ENCODE data around the gene ZFP42.
A peak's percentile ranks its signal among the peaks of the same experiment; 100 is the strongest.

ZFP42 gene

GRCh38 chr4:187995322-187996207, at the start of gene ZFP42:
Gene ZFP42 (plus strand): TSS chr4:187995771. CDS start chr4:188002808, 7,037 bp downstream.
- Histone ChIP-seq H3K4me3 (ENCODE audit: insufficient read length, low read depth) (peak within 1 kb of the TSS; percentile 65), H3K9ac (ENCODE audit: insufficient read length, low read depth) (peak within 1 kb of the TSS; percentile 74)
- TF ChIP-seq SUZ12 (IDR thresholded peaks at IDR 0.05; ENCODE audit: extremely low read depth, insufficient read depth, insufficient read length) (no peak), ZNF274 (IDR thresholded peaks at IDR 0.05; ENCODE audit: low read depth, low read length) (no peak), YY1 (IDR thresholded peaks at IDR 0.05; ENCODE audit: insufficient read depth, insufficient read length) (no peak)

DNA sequence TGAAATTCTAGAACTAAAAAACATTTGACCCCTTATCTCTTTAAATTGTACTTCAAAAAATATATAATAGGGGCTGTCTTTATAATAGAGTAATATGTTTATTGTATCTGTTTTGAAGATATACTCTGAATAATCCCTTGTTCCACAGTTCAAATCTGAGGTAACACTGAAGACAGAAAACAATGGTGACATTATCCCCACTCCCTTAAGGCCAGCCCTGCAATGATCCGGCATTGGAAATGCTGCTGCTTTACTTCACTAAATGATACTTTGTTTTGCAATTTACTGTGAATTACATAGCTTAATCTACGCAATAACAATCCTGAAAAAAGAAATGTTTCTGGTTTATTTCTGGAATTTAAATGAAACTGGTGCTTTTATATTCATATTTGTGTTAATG, 34.4 kb upstream of the ZFP42 start:
- Histone ChIP-seq H3K27me3 (ENCODE audit: insufficient read depth, insufficient read length) (no peaks in the 10 kb centered on the region), H3K4me3 (ENCODE audit: insufficient read length, low read depth) (no peak overlapping the region), H3K4me1 (ENCODE audit: insufficient read depth, insufficient read length) (no peaks in the 10 kb centered on the region), H3K9me3 (ENCODE audit: insufficient read depth, low read length) (no peaks in the 10 kb centered on the region), H3K9ac (ENCODE audit: insufficient read length, low read depth) (no peak overlapping the region), H3K36me3 (ENCODE audit: insufficient read depth, insufficient read length, low read length) (no peaks in the 10 kb centered on the region)
- TF ChIP-seq SUZ12 (IDR thresholded peaks at IDR 0.05; ENCODE audit: extremely low read depth, insufficient read depth, insufficient read length) (no peak), ZNF274 (IDR thresholded peaks at IDR 0.05; ENCODE audit: low read depth, low read length) (no peak), YY1 (IDR thresholded peaks at IDR 0.05; ENCODE audit: insufficient read depth, insufficient read length) (no peak)
- no peak for DNase-seq (ENCODE audit: low read depth, low spot score)

More at GRCh38 chr4:187995322-187996207, at the start of gene ZFP42:
- Histone ChIP-seq H3K4me1 (ENCODE audit: insufficient read depth, insufficient read length) (no peaks in the 10 kb centered on the region), H3K27me3 (ENCODE audit: insufficient read depth, insufficient read length) (no peaks in the 10 kb centered on the region), H3K36me3 (ENCODE audit: insufficient read depth, insufficient read length, low read length) (peaks cover 20% of the 10 kb centered on the region), H3K9me3 (ENCODE audit: insufficient read depth, low read length) (no peaks in the 10 kb centered on the region)
- no peak for DNase-seq (ENCODE audit: low read depth, low spot score)

DNA sequence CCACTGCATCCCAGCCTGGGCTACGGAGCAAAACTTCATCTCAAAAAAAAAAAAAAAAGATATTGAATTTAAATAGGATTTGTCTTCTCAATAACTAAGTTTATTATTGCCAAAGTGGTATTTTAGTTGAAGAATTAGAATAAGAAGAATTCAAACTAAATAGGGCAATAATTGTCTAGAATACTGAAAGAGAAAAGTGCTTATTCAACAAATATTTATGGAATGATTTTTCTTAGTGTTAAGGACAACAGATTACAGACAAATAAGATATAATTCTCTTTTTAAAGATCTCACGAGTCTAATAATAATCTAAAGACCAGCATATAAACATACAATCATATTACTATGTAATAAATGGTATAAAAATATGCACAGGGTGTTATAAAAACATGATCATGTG, 33.6 kb upstream of the ZFP42 start:
- no peaks in the 10 kb centered on the region for H3K36me3 ChIP-seq (ENCODE audit: insufficient read depth, insufficient read length, low read length)
- H3K9ac ChIP-seq (ENCODE audit: insufficient read length, low read depth) = no peak overlapping the region
- no peak overlapping the region for H3K4me3 ChIP-seq (ENCODE audit: insufficient read length, low read depth)
- H3K4me1 ChIP-seq (ENCODE audit: insufficient read depth, insufficient read length) = no peaks in the 10 kb centered on the region
- TF ChIP-seq YY1 (IDR thresholded peaks at IDR 0.05; ENCODE audit: insufficient read depth, insufficient read length) = no peak
- TF ChIP-seq ZNF274 (IDR thresholded peaks at IDR 0.05; ENCODE audit: low read depth, low read length) = no peak
- TF ChIP-seq SUZ12 (IDR thresholded peaks at IDR 0.05; ENCODE audit: extremely low read depth, insufficient read depth, insufficient read length) = no peak
- H3K9me3 ChIP-seq (ENCODE audit: insufficient read depth, low read length) = no peaks in the 10 kb centered on the region
- no peak for DNase-seq (ENCODE audit: low read depth, low spot score)
- no peaks in the 10 kb centered on the region for H3K27me3 ChIP-seq (ENCODE audit: insufficient read depth, insufficient read length)

DNA sequence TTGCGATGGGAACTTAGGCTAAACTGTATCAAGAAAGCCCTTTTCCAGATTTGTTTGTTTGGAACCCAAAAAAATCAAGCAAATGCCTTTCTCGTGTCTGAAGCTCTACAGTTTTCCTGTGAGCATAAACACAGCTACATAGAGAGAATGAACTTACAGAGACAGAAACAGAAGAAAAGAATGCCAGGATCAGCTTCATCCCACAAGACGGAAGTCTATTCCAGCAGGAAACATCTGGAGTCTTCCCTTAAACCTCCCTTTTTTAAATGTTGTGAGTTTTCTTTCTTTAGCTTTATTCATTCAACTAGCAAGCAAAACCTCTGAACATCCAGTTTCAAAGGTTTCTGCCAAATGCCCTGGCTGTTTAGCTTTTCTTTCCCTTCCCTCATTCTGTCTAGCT, 32.6 kb upstream of the ZFP42 start:
- Histone ChIP-seq H3K36me3 (ENCODE audit: insufficient read depth, insufficient read length, low read length) (no peaks in the 10 kb centered on the region), H3K9ac (ENCODE audit: insufficient read length, low read depth) (no peak overlapping the region), H3K9me3 (ENCODE audit: insufficient read depth, low read length) (no peaks in the 10 kb centered on the region), H3K27me3 (ENCODE audit: insufficient read depth, insufficient read length) (no peaks in the 10 kb centered on the region), H3K4me1 (ENCODE audit: insufficient read depth, insufficient read length) (no peaks in the 10 kb centered on the region), H3K4me3 (ENCODE audit: insufficient read length, low read depth) (no peak overlapping the region)
- TF ChIP-seq ZNF274 (IDR thresholded peaks at IDR 0.05; ENCODE audit: low read depth, low read length) (no peak), YY1 (IDR thresholded peaks at IDR 0.05; ENCODE audit: insufficient read depth, insufficient read length) (no peak), SUZ12 (IDR thresholded peaks at IDR 0.05; ENCODE audit: extremely low read depth, insufficient read depth, insufficient read length) (no peak)
- DNase-seq (ENCODE audit: low read depth, low spot score) = no peak

DNA sequence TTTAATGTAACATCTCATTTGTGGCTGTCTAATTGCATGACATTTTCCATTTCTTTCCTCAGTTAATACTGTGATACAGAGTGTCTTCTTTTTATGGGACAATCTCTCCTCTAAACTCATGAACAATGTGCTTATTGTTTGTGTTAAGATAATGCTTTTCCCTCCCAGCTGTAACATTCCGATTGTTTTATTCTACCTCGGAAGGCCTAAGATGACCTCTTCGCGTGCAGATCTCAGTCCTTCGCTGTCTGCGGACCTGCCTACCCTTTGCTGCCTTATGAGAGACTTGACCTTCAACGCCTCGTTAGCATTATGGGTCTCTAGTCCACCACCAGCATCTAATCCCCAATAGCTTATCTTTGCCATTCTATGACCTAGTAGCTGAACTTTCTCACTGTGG, 29.8 kb upstream of the ZFP42 start:
- Histone ChIP-seq H3K36me3 (ENCODE audit: insufficient read depth, insufficient read length, low read length) (no peaks in the 10 kb centered on the region), H3K4me3 (ENCODE audit: insufficient read length, low read depth) (no peak overlapping the region), H3K9ac (ENCODE audit: insufficient read length, low read depth) (no peak overlapping the region), H3K9me3 (ENCODE audit: insufficient read depth, low read length) (no peaks in the 10 kb centered on the region), H3K4me1 (ENCODE audit: insufficient read depth, insufficient read length) (no peaks in the 10 kb centered on the region), H3K27me3 (ENCODE audit: insufficient read depth, insufficient read length) (no peaks in the 10 kb centered on the region)
- TF ChIP-seq ZNF274 (IDR thresholded peaks at IDR 0.05; ENCODE audit: low read depth, low read length) = no peak
- TF ChIP-seq SUZ12 (IDR thresholded peaks at IDR 0.05; ENCODE audit: extremely low read depth, insufficient read depth, insufficient read length) = no peak
- no peak for TF ChIP-seq YY1 (IDR thresholded peaks at IDR 0.05; ENCODE audit: insufficient read depth, insufficient read length)
- DNase-seq (ENCODE audit: low read depth, low spot score) = no peak

- H3K27me3 ChIP-seq (ENCODE audit: insufficient read depth, insufficient read length) = no peaks in the 10 kb centered on the region
- no peaks in the 10 kb centered on the region for H3K36me3 ChIP-seq (ENCODE audit: insufficient read depth, insufficient read length, low read length)
- H3K9ac ChIP-seq (ENCODE audit: insufficient read length, low read depth) = no peak overlapping the region
- H3K4me3 ChIP-seq (ENCODE audit: insufficient read length, low read depth) = no peak overlapping the region
- H3K4me1 ChIP-seq (ENCODE audit: insufficient read depth, insufficient read length) = no peaks in the 10 kb centered on the region
- H3K9me3 ChIP-seq (ENCODE audit: insufficient read depth, low read length) = no peaks in the 10 kb centered on the region
- no peak for TF ChIP-seq SUZ12 (IDR thresholded peaks at IDR 0.05; ENCODE audit: extremely low read depth, insufficient read depth, insufficient read length)
- TF ChIP-seq YY1 (IDR thresholded peaks at IDR 0.05; ENCODE audit: insufficient read depth, insufficient read length) = no peak
- no peak for TF ChIP-seq ZNF274 (IDR thresholded peaks at IDR 0.05; ENCODE audit: low read depth, low read length)
- no peak for DNase-seq (ENCODE audit: low read depth, low spot score)
These were observed 23.4 kb upstream of the ZFP42 start for GRCh38 chr4:187972135-187972534.

DNA sequence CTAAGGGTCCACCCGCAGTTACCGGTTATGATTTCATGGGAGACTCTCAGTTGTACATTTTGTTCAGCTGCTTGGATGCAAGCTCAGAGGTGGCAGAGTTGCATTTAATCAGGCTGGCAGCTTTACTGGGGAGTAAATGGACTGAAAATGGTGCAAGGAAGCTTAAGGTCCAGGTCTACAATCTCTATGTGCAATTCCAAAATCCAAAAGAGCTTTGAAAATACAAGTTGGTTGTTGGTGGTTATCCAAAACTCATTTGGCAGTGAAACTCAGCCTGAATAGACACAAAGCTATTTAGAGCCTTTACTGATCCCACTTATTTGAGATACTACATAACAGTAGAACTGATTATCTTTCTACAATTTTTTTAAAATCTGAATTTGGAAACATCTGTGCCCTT, 11.8 kb upstream of the ZFP42 start:
- H3K9ac ChIP-seq (ENCODE audit: insufficient read length, low read depth) = no peak overlapping the region
- no peak overlapping the region for H3K4me3 ChIP-seq (ENCODE audit: insufficient read length, low read depth)
- no peaks in the 10 kb centered on the region for H3K4me1 ChIP-seq (ENCODE audit: insufficient read depth, insufficient read length)
- TF ChIP-seq SUZ12 (IDR thresholded peaks at IDR 0.05; ENCODE audit: extremely low read depth, insufficient read depth, insufficient read length) = no peak
- TF ChIP-seq ZNF274 (IDR thresholded peaks at IDR 0.05; ENCODE audit: low read depth, low read length) = no peak
- no peak for TF ChIP-seq YY1 (IDR thresholded peaks at IDR 0.05; ENCODE audit: insufficient read depth, insufficient read length)
- no peaks in the 10 kb centered on the region for H3K36me3 ChIP-seq (ENCODE audit: insufficient read depth, insufficient read length, low read length)
- H3K27me3 ChIP-seq (ENCODE audit: insufficient read depth, insufficient read length) = no peaks in the 10 kb centered on the region
- DNase-seq (ENCODE audit: low read depth, low spot score) = no peak
- no peaks in the 10 kb centered on the region for H3K9me3 ChIP-seq (ENCODE audit: insufficient read depth, low read length)
